CD4-positive, alpha-beta T cell treated with Interferon alpha-2 for 1 hour (primary cell): ENCODE results near the gene MINDY3.
"Not testable (repeated sequence)": the region's sequence is repeated elsewhere in the genome, so short reads cannot be mapped to it uniquely, and the experiment has no call there.

Source experiments
- DNase-seq, 2 donors: peaks; one replicate each; pipeline ENCODE4 v3.0.0-alpha.2; 2020 to 2022

The MINDY3 gene

GRCh38 chr10:15859906-15860691, at the start of gene MINDY3:
Gene MINDY3, minus strand, starts transcription at chr10:15860507. Its CDS starts 208 bp downstream, at chr10:15860299.
- peak; percentile 83 to 86 for DNase-seq

GRCh38 chr10:15901889-15902288, 41.6 kb upstream of the MINDY3 start:
- no peak for DNase-seq

DNA sequence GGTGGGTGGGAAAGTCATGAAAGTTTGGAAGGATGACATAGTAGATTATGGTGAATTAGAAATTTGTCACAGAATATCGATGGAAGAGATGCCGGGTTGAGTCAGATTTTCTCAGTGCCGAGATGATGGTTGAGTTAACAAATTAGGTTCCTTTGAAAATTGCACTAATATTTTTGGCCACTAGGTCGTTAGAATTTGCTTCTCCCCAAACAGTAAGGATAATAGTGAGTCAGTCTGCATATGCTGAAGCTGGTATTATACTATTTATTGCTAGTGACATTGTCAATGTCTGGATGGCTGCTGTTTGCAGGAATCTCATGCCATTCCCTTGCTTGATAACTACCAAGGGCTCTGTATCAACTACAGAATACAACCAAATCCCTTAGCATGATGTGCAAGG, 37.7 kb upstream of the MINDY3 start:
- DNase-seq: no peak

DNA sequence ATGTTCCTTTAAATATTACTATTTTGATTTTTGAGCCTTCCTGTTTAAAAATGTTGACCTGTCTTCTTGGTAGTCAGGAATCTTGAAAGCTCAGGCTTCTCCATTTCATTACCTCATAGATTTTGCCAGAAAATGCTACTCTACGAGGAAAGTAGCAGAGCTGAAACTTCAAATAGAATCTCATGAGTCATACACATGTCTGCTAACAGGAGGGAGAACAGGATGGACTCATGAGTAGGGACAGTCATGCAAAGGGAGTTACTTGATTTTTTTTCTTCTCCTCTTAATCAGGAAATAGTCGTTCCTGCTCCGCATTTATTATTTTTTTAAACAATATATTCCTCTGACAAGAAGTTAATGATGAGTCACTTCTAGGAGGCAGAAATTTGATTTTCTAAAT, 37.0 kb upstream of the MINDY3 start:
- no peak for DNase-seq

DNA sequence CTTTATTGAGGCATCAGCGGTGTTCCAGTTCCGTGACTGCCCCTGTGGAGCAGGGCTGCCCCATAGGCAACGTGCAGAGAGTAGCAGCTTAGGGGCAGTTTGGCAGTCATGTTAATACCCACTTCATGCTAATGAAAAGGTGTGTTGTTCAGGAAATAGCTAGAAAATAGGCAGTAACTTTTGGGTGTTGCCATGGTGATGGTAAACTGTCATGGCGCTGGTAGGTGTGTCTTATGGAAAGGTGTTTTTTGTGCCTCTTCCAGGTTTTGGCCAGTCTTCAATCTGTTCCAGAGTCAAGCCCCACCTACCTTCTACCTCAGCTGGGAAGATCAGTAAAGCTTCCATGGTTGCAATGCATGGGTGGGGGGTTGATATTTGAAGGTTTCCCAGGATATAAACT, 36.3 kb upstream of the MINDY3 start:
- DNase-seq: no peak

DNA sequence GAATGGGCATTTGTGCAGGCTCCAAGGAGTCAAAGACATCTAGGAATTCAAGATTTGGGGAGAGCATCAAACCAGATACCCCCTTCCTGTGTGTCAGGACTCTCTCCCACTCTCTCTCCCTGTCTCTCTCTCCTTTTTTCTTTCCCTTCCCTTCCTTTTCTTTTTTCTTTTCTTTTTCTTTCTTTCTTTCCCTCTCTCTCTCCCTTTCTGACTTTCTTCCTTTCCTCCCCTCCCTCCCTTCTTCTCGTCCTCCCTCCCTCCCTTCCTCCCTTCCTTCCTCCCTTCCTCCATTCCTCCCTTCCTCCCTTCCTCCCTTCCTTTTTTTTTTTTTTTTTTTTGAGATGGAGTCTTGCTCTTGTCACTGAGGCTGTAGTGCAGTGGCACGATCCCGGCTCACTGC, 24.1 kb upstream of the MINDY3 start:
- DNase-seq: no peak

DNA sequence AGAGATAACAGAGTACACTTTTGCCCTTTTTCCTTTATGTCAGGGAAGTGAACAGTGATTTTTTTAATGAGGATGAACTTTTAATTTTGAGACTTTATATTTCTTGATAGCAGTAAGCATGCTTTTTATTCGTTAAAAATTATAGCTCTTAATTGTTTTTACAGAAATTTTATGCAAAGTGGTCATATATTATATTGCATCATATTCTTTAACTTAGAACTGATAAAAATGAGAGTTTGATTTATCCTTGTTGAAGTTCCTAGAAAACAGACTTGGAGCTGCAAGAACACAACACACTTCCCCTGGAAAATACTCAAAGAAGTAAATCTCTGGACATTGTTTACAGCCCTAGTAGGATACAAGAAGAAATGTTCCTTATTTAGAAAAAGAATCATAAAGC, 21.2 kb upstream of the MINDY3 start:
- no peak for DNase-seq

GRCh38 chr10:15879663-15880062, 19.4 kb upstream of the MINDY3 start:
- no peak for DNase-seq

- DNase-seq: peak in 1 of 2 donors; percentile 49
These were observed 18.8 kb upstream of the MINDY3 start for GRCh38 chr10:15879058-15879457.

GRCh38 chr10:15877836-15878576, 17.7 kb upstream of the MINDY3 start:
- DNase-seq: no peak

DNA sequence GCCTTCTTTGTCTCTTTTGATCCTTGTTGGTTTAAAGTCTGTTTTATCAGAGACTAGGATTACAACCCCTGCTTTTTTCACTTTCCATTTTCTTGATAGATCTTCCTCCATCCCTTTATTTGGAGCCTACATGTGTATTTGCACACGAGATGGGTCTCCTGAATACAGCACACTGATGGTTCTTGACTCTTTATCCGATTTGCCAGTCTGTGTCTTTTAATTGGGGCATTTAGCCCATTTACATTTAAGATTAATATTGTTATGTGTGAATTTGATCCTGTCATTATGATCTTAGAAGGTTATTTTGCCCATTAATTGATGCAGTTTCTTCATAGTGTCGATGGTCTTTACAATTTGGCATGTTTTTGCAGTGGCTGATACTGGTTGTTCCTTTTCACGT, 16.0 kb upstream of the MINDY3 start:
- DNase-seq: not testable (repeated sequence)

- DNase-seq: not testable (repeated sequence)
These were observed 12.3 kb upstream of the MINDY3 start for GRCh38 chr10:15872645-15873044.

DNA sequence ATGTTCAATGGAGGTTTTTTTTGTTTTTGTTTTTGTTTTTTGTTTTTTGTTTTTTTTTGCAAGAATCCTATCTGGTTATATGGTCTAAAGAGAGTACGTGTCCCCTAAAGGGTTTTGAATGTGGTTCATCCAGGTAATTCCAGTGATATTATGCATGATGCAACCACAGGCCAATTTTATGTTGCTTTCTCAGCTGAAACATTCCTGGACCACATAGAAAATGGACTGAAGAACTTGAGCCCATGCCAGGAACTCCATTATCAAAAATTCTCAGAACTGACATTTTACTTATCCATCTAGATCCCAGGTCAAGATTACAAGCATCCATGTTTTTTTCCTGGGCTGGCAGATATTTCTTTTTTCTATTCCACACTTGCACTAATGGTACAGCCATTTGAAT, 11.5 kb upstream of the MINDY3 start:
- no peak for DNase-seq

DNA sequence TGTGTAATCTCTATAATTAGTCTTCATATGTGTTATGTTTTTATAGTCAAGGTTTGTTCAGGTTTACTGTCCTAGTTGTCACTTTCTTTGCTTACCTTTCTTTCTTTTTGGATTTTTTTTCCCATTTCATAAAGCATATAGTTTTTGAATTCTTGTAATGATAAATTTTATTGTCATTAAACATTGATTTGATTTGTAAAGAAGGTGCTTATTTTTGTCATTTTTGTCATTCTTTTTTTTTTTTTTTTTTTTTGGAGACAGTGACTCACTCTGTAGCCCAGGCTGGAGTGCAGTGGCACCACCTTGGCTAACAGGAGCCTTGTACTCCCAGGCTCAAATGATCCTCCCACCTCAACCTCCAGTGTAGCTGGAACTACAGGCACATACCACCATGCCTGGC, 9.6 kb upstream of the MINDY3 start:
- DNase-seq: no peak

DNA sequence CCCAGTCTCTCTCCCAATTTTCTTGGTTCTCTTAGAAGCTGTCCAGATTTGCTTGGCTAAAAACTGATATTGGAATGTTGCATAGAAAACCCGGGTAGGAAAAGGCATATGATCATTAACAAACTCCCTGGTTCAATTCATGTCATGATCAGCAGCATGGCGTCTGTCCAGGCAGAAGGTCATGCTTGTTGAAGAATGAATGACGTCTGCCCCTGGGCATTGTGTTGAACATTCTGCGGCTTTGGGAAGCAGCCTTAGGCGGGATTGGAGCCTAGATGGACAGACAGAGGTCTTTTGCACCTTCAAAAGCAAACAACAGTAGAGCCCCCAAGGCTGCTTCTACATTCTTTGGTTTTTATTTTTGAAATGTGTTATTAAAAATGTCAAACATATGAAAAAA, 7.7 kb upstream of the MINDY3 start:
- DNase-seq: no peak

- DNase-seq: no peak
These were observed 5.0 kb upstream of the MINDY3 start for GRCh38 chr10:15865304-15865703.

GRCh38 chr10:15864419-15864818, 4.1 kb upstream of the MINDY3 start:
- no peak for DNase-seq

DNA sequence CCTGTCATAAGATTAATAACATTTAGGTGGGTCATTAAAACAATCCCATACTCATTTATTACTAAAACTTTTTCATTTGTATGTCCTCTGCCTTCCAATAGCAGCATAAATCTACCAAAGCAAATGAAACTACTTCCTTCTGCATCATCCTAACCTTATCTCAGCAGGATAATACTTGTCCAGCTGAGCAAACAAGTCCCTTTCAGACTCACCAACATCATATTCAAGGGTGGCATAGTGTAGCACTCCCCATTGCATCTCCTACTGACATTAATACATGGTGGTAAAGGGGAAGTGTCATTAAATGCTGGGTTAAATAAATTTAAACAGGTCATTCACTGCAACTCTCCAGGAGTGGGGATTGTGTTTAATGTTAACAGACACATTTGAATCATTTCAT, 3.4 kb upstream of the MINDY3 start:
- DNase-seq: no peak

- no peak for DNase-seq
These were observed 3.0 kb upstream of the MINDY3 start for GRCh38 chr10:15863323-15863722.

- DNase-seq: no peak
These were observed 440 bp upstream of the MINDY3 start for GRCh38 chr10:15860692-15861201.

GRCh38 chr10:15859509-15859905, 800 bp downstream of the MINDY3 start:
- DNase-seq: no peak

DNA sequence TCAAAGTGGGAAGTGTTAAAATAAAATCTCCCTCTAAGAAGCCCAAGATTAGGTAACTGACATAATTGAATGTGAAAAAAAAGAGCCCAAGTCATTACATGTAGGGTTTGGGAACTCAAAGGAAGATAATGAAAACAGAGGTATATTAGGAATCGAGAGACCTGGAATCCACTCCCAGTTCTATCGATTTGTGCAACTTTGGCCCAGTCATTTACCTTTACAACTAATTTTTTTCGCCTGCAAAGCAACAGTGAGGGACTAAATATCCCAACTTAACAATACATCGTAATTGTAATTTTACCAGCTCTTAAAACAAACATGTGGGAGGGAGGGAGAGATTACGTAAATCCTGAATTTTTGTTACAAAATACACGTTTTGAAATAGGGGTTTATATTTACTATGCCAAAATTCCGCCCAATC, 1.4 kb downstream of the MINDY3 start:
- DNase-seq: no peak

DNA sequence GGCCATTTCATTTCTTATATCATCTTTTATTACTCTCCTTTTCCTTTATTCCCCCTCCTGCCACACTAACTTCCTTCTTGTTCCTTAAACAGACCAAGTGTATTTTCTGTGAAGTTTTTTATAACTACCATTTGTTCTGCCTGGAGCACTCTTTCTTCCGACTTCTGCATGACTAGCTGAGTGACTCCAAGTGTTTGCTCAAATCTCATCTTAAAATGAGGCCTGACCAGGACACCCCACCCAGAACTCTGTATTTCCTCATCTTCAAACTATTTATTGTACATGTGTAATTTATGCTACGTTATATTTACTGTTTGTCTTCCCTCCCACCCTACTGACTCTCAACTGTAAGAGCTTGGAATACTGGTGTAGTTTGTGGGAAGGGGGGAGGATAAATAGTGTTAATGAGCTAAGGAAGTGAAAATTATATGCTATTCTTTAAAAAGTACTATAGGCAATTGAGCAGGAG, 3.2 kb downstream of the MINDY3 start:
- DNase-seq: no peak
